Cardiac fibroblast (primary cell): ENCODE data around the gene FAM124A.
"Not testable (repeated sequence)": the region's sequence is repeated elsewhere in the genome, so short reads cannot be mapped to it uniquely, and the experiment has no call there.

Experiments
- DNase-seq, 2 donors: peaks; one replicate each; pipeline versions ENCODE4 v3.0.0 to v3.0.0-alpha.2; 2010; ENCODE audit warnings: low read depth in 2 of 2
- H3K4me3 ChIP-seq, 2 donors: replicated peaks in 1 of 2; 1 replicate in 1 of 2; 2 replicates in 1 of 2; pipeline ENCODE4 v1.5.1; 2011; ENCODE audit warnings: low read depth in 2 of 2, low read length in 2 of 2, mild to moderate bottlenecking in 2 of 2, moderate library complexity in 1 of 2
- TF ChIP-seq, protein P1 (sequence below): IDR thresholded peaks from one replicate; pipeline ENCODE4 v1.5.1; 2011; ENCODE audit warnings: low read depth, mild to moderate bottlenecking, low read length, inconsistent platforms

Gene FAM124A

DNA sequence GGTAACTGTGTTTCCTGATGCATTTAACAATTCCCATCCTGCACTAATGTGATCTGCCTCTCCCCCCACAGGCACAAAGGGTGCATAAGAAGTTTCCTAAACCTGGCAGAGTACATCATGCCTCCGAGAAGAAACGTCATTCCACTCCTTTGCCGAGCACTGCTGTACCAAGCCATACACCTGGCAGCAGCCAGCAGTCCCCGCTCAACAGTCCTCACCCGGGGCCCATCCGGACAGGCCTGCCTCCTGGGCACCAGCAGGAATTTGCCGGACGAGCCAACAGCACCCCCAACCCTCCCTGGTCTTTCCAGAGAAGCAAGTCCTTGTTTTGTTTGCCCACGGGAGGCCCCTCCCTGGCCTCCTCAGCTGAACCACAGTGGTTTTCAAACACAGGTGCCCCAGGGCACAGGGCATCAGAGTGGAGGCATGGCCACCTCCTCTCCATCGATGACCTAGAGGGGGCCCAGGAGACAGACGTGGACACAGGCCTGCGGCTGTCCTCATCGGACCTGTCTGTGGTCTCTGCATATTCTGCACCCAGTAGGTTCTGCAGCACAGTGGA is 58.3 kb downstream of the FAM124A start:
- TF ChIP-seq, protein P1, sequence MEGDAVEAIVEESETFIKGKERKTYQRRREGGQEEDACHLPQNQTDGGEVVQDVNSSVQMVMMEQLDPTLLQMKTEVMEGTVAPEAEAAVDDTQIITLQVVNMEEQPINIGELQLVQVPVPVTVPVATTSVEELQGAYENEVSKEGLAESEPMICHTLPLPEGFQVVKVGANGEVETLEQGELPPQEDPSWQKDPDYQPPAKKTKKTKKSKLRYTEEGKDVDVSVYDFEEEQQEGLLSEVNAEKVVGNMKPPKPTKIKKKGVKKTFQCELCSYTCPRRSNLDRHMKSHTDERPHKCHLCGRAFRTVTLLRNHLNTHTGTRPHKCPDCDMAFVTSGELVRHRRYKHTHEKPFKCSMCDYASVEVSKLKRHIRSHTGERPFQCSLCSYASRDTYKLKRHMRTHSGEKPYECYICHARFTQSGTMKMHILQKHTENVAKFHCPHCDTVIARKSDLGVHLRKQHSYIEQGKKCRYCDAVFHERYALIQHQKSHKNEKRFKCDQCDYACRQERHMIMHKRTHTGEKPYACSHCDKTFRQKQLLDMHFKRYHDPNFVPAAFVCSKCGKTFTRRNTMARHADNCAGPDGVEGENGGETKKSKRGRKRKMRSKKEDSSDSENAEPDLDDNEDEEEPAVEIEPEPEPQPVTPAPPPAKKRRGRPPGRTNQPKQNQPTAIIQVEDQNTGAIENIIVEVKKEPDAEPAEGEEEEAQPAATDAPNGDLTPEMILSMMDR, result no peak
- no peak overlapping the region for H3K4me3 ChIP-seq
- DNase-seq, result no peak

DNA sequence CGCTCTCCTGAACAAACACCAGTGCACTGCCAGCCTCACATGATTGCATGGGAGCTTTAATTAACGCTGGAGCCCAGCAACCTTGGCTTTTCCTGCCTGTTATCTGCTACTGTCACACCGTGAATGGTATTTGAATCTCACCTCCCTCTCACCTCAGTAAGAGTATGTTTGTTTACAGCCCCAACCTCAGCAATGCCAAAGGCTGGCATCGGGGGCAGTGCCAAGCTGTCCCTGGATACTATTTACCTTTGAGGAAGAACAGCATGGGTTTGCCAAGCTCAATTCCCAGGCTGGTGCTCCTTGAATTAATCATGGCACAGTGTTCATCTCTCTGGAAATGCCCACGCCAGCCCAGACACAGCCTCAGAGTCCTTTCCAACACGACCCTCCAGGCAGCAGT is 60.1 kb downstream of the FAM124A start:
- TF ChIP-seq, protein P1, result no peak
- H3K4me3 ChIP-seq, result no peak overlapping the region
- DNase-seq, result no peak

DNA sequence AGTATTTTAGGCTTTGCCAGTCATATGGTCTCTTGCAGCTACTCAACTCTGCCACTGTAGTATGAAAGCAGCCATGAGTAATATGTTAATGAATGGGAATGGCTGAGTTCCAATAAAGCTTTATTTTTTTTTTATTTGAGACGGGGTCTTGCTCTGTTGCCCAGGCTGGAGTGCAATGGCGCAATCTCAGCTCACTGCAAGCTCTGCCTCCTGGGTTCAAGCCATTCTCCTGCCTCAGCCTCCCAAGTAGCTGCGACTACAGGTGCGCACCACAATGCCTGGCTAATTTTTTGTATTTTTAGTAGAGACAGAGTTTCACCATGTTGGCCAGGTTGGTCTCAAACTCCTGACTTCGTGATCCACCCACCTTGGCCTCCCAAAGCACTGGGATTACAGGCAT is 60.7 kb downstream of the FAM124A start:
- DNase-seq, result peak in 1 of 2 donors; percentile 16
- not testable (repeated sequence) for H3K4me3 ChIP-seq

DNA sequence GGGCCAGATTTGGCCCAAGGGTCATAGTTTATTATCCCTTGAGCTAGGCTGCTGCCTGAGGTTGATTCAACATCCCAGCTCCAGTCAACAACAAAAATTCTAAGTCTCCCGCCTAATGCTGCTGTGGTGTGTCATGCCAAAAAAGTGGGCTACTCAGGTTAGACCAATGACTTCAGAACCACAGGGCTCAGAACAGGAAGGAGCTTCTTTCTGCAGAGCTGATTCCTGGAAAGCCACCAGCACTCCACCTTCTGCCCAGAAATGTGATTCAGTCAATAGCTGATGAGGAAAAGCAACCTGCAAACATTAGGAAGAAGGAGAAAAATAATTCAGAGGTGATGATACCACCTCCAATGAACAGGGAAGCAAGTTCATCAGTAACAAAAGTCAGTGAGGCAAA is 61.2 kb downstream of the FAM124A start:
- TF ChIP-seq, protein P1, result no peak
- DNase-seq, result peak in 1 of 2 donors; percentile 4
- H3K4me3 ChIP-seq, result no peak overlapping the region

DNA sequence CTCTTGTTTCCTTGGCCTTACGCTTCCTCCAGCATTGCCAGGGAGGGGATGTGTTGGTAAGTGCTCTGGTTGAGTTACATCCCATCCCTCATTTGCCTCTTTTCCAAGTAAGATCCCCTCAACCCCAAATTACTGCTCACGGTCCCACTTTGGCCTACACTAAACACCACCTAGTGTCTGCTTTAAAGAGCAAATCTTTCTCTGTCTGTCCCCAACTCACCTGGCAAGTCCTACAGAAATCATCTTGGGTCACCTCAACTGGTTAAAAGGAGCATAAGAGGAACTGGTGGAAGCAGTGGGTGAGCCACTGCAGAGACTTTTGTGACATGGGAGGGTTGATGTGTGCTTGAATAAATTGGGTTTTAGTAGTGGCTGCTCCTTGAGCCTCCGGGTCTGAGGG is 62.1 kb downstream of the FAM124A start:
- no peak for DNase-seq
- TF ChIP-seq, protein P1, result no peak
- no peak overlapping the region for H3K4me3 ChIP-seq

DNA sequence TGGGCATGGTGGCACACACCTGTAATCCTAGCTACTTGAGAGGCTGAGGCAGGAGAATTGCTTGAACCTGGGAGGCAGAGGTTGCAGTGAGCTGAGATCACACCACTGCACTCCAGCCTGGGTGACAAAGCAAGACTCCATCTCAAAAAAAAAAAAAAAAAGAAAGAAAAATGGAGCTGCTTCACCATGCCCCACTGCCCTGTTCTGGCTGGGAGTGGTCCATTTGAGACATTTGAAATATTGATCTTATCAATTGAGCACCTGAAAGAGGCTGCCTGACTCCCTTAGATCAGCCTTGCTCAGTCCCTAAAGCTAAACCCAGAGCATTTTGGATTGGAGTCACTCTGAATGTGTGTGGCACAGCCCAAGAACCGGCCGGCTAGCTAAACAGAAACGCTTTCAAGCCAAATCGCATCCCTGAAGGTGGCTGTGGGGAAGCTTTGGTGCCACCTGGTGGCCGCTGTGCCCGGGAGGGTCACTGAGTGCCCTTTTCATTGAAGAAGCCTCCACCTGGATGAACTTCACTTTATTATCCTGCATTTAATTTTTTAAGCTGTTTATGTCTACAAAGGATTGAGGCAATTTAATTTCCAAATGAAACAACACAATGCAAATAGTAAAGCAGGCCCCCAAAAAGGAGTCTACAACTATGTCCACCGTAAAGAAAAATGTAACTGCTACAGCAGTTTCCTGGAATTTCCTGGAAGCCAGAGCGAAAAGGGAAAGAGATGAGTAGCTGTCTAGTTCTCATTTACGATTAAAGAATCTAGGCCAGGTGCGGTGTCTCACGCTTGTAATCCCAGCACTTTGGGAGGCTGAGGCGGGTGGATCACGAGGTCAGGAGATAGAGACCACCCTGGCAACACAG is 64.2 kb downstream of the FAM124A start:
- TF ChIP-seq, protein P1, result peak; percentile 97

DNA sequence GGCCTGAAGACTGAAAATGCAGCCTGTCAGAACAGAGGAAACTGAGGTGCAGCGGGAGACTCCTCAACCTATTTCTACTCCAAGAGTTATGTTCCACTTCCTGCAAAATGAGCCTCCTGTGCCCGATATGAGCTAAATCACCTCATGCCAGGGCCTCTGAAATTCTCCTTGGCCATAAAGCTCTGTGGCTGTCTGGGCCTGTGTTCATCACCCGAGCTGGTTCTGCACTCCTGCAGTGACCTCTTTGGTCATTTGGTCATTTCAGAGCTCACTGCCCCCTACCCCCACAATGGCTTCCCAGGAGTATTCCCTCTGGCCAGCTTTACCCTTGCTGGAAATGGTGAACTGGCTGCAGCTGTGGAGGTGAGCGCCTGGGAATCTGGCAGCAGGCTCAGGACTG is 65.6 kb downstream of the FAM124A start:
- no peak for DNase-seq

More for the DNA sequence above, 64.2 kb downstream of the FAM124A start:
- peak; percentile 77 to 80 for DNase-seq
- H3K4me3 ChIP-seq, result no peak overlapping the region

DNA sequence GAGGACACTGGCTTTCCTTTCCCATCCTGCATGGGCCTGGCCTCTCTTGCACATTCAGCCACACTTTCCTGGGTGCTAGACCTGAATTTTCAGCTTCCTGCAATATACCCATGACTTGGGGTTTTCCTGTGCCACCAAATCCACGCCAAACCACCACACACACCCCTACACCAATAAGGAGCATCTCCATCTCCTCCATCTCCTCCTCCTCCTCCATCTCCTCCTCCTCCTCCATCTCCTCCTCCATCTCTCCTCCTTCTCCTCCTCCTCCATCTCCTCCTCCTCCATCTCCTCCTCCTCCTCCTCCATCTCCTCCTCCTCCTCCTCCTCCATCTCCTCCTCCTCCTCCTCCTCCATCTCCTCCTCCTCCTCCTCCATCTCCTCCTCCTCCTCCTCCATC is 66.1 kb downstream of the FAM124A start:
- DNase-seq, H3K4me3 ChIP-seq: not testable (repeated sequence)

More for the DNA sequence above, 65.6 kb downstream of the FAM124A start:
- TF ChIP-seq, protein P1, result no peak
- no peak overlapping the region for H3K4me3 ChIP-seq
